IPS-20b (cell line): ENCODE data around the gene SSPN.

Experiments
- H3K27ac ChIP-seq: one replicate; pipeline ENCODE4 v1.5.1; 2013; ENCODE audit warnings: low read length
- H3K27me3 ChIP-seq: 2 replicates; pipeline ENCODE4 v1.6.1; 2013; ENCODE audit warnings: mild to moderate bottlenecking, low read length, inconsistent platforms; ENCODE audit not compliant: insufficient read depth
- H3K36me3 ChIP-seq: 2 replicates; pipeline ENCODE4 v1.6.1; 2013; ENCODE audit warnings: low read depth, mild to moderate bottlenecking, inconsistent platforms, low read length, moderate library complexity; ENCODE audit not compliant: insufficient read depth
- H3K4me1 ChIP-seq: 2 replicates; pipeline ENCODE4 v1.6.1; 2013; ENCODE audit warnings: mild to moderate bottlenecking, control low read depth, inconsistent platforms, low read length, moderate library complexity; ENCODE audit not compliant: insufficient read depth
- H3K4me3 ChIP-seq: 2 replicates; pipeline ENCODE4 v1.5.1; 2013; ENCODE audit warnings: mild to moderate bottlenecking, low read length, inconsistent platforms
- H3K9ac ChIP-seq: 2 replicates; pipeline ENCODE4 v1.6.1; 2013; ENCODE audit warnings: low read depth, mild to moderate bottlenecking, inconsistent platforms, low read length, moderate library complexity
- H3K9me3 ChIP-seq: 2 replicates; pipeline ENCODE4 v1.6.1; 2013; ENCODE audit warnings: mild to moderate bottlenecking, low read depth, low read length, inconsistent platforms; ENCODE audit not compliant: insufficient read depth

The SSPN gene

GRCh38 chr12:26212396-26212795 lies 17.0 kb downstream of the SSPN start:
- H3K4me1 ChIP-seq, result no peaks in the 10 kb centered on the region
- H3K9ac ChIP-seq, result no peak overlapping the region
- H3K27ac ChIP-seq, result no peak overlapping the region
- no peak overlapping the region for H3K4me3 ChIP-seq
- no peaks in the 10 kb centered on the region for H3K27me3 ChIP-seq
- no peaks in the 10 kb centered on the region for H3K9me3 ChIP-seq
- no peaks in the 10 kb centered on the region for H3K36me3 ChIP-seq

- H3K27ac ChIP-seq, result no peak overlapping the region
These were observed 17.6 kb downstream of the SSPN start for GRCh38 chr12:26212988-26213387.

DNA sequence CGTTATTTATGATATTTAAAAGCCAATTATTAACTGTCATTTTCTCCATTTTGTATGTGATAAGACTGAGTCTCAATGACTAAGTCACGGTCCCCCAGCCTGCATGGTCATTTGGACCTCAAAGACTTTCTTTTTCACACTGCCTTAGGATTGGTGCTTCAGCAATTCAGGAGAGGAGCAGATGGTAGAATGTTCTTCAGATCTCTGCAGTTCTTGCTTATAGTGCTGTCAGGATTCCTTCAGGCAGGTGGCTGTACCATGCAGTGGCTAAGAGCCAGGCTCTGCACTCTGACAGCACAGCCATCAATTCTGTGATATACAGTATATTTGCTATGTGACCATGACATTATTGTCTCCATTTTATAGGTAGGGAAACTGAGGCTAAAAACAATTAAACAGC lies 18.7 kb downstream of the SSPN start:
- Histone ChIP-seq H3K27me3 (no peaks in the 10 kb centered on the region), H3K9ac (no peak overlapping the region), H3K4me1 (no peaks in the 10 kb centered on the region), H3K4me3 (no peak overlapping the region), H3K27ac (no peak overlapping the region), H3K36me3 (no peaks in the 10 kb centered on the region), H3K9me3 (no peaks in the 10 kb centered on the region)

More at GRCh38 chr12:26212988-26213387, 17.6 kb downstream of the SSPN start:
- no peaks in the 10 kb centered on the region for H3K27me3 ChIP-seq
- no peak overlapping the region for H3K9ac ChIP-seq
- H3K36me3 ChIP-seq, result no peaks in the 10 kb centered on the region
- no peak overlapping the region for H3K4me3 ChIP-seq
- H3K9me3 ChIP-seq, result no peaks in the 10 kb centered on the region
- no peaks in the 10 kb centered on the region for H3K4me1 ChIP-seq

- Histone ChIP-seq H3K27ac (no peak overlapping the region), H3K36me3 (no peaks in the 10 kb centered on the region), H3K9ac (no peak overlapping the region), H3K4me3 (no peak overlapping the region), H3K4me1 (no peaks in the 10 kb centered on the region), H3K9me3 (no peaks in the 10 kb centered on the region), H3K27me3 (peaks cover 11% of the 10 kb centered on the region; the same call in 1 of the 2 replicates)
These were observed 24.4 kb downstream of the SSPN start for GRCh38 chr12:26219736-26220135.

- H3K4me1 ChIP-seq, result 0 out of 2 replicates have a peak, but pooled peaks cover 4% of the 10 kb centered on the region
- no peak overlapping the region for H3K9ac ChIP-seq
- H3K36me3 ChIP-seq, result no peaks in the 10 kb centered on the region
- H3K27ac ChIP-seq, result no peak overlapping the region
- H3K4me3 ChIP-seq, result no peak overlapping the region
- peaks cover 52% of the 10 kb centered on the region for H3K27me3 ChIP-seq
- H3K9me3 ChIP-seq, result no peaks in the 10 kb centered on the region
These were observed 29.3 kb downstream of the SSPN start for GRCh38 chr12:26224657-26225056.

DNA sequence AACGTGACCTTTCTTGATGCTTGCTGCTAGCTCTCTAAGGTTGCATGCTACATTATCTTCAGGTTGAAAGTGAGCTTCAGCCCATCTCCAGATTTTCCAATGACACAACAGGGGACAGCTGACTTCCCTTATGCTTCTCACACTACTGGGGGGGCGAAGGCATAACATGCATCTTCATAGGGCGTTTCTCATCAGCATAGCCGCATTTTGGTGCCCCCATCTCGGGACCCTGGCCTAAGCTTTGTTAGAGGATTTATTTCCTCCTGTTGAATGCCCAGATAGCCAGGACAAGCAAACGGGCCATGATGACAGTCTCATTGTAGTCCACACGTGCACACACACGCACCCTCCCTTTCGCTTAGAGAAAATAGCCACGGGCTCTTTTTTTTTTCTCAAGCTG lies 30.7 kb downstream of the SSPN start:
- H3K27me3 ChIP-seq, result peaks cover 52% of the 10 kb centered on the region
- H3K27ac ChIP-seq, result no peak overlapping the region
- H3K9ac ChIP-seq, result peak overlapping the region; percentile 33; the same call in 1 of the 2 replicates
- H3K4me3 ChIP-seq, result peak overlapping the region; percentile 69
- no peaks in the 10 kb centered on the region for H3K36me3 ChIP-seq
- H3K9me3 ChIP-seq, result no peaks in the 10 kb centered on the region
- 0 out of 2 replicates have a peak, but pooled peaks cover 4% of the 10 kb centered on the region for H3K4me1 ChIP-seq

GRCh38 chr12:26226629-26227360 lies 31.4 kb downstream of the SSPN start:
- Histone ChIP-seq H3K9me3 (no peaks in the 10 kb centered on the region), H3K9ac (peak overlapping the region; percentile 33; the same call in 1 of the 2 replicates), H3K27me3 (peaks cover 52% of the 10 kb centered on the region), H3K27ac (no peak overlapping the region), H3K36me3 (no peaks in the 10 kb centered on the region), H3K4me3 (peak overlapping the region; percentile 69), H3K4me1 (0 out of 2 replicates have a peak, but pooled peaks cover 4% of the 10 kb centered on the region)

- H3K4me1 ChIP-seq, result 0 out of 2 replicates have a peak, but pooled peaks cover 4% of the 10 kb centered on the region
- peak overlapping the region; percentile 69 for H3K4me3 ChIP-seq
- H3K27ac ChIP-seq, result no peak overlapping the region
- no peaks in the 10 kb centered on the region for H3K9me3 ChIP-seq
- peaks cover 52% of the 10 kb centered on the region for H3K27me3 ChIP-seq
- no peaks in the 10 kb centered on the region for H3K36me3 ChIP-seq
- no peak overlapping the region for H3K9ac ChIP-seq
These were observed 32.0 kb downstream of the SSPN start for GRCh38 chr12:26227361-26227745.

DNA sequence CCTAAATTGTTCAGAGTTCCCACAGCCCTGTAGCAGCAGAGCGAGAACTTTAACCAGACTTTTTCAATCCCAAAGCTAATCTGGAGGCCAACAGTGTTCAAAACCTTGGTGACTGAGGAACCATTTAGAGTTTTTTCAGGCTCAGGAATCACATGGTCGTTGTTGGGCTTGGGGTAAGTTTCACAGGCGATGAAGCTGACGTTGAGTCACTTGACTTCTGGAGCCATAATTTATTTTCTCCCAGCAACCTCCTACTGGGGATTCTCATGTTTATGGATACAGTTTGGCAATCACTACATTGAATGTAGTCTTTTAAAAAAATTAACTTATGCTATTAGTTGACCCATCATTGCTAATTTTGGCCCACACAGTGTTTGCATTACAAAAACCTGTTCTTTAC lies 34.5 kb downstream of the SSPN start:
- Histone ChIP-seq H3K27ac (no peak overlapping the region), H3K9me3 (no peaks in the 10 kb centered on the region), H3K9ac (no peak overlapping the region), H3K4me1 (0 out of 2 replicates have a peak, but pooled peaks cover 4% of the 10 kb centered on the region), H3K36me3 (no peaks in the 10 kb centered on the region), H3K27me3 (peaks cover 40% of the 10 kb centered on the region), H3K4me3 (no peak overlapping the region)

GRCh38 chr12:26231470-26231869 lies 36.1 kb downstream of the SSPN start:
- H3K36me3 ChIP-seq, result no peaks in the 10 kb centered on the region
- H3K9ac ChIP-seq, result no peak overlapping the region
- H3K9me3 ChIP-seq, result no peaks in the 10 kb centered on the region
- no peak overlapping the region for H3K27ac ChIP-seq
- H3K27me3 ChIP-seq, result peaks cover 24% of the 10 kb centered on the region
- 0 out of 2 replicates have a peak, but pooled peaks cover 4% of the 10 kb centered on the region for H3K4me1 ChIP-seq
- no peak overlapping the region for H3K4me3 ChIP-seq

DNA sequence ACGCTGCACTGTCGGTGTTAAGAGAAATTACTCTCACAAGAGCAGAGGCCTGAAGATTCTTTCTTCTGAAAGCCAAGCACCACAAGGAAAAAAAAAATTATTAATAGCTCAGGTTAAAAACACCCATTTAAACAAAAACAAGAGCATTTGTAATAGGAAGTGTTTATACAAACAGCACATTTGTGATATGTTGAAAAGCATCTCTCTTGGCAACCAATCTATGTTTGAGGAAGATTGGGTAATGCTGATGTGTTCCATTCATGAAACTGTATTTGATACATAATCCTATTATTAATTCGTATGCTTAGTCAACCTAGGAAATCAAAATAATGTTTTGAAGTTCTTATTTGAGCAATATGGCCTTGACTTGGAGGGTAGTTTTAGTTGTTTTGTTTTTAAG lies 36.5 kb downstream of the SSPN start:
- Histone ChIP-seq H3K27ac (no peak overlapping the region), H3K27me3 (peaks cover 20% of the 10 kb centered on the region), H3K36me3 (no peaks in the 10 kb centered on the region), H3K4me1 (0 out of 2 replicates have a peak, but pooled peaks cover 4% of the 10 kb centered on the region), H3K9me3 (no peaks in the 10 kb centered on the region), H3K4me3 (no peak overlapping the region), H3K9ac (no peak overlapping the region)

DNA sequence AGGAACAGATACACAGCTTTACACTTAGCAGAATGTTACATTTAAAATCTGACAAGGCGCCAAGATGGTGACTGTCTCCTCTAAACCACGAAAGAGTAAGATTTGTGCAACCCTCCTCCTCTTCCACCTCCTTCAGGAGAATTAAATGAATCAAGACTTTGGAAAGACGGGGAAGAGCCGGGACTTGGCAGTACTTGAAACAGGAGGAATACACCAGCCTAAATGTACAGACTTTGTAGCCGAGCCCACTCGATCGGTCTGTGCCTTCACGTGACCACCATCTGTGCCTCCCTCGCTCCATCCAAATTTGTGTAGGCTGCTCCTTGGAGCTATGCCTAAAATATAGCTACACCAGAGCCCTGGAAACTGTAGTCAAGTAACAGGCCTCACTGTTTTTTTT lies 38.3 kb downstream of the SSPN start:
- no peak overlapping the region for H3K4me3 ChIP-seq
- H3K27me3 ChIP-seq, result peaks cover 3% of the 10 kb centered on the region
- no peaks in the 10 kb centered on the region for H3K4me1 ChIP-seq
- no peaks in the 10 kb centered on the region for H3K36me3 ChIP-seq
- no peak overlapping the region for H3K27ac ChIP-seq
- no peaks in the 10 kb centered on the region for H3K9me3 ChIP-seq
- H3K9ac ChIP-seq, result no peak overlapping the region
